GM23248 (cell line): ENCODE results near the gene EBF4. TPM values are rescaled to one million over a fixed set of nuclear protein-coding genes. Genes with fewer than 3 reads are reported as not detected.

ENCODE experiments used
- DNase-seq: peaks from one replicate; pipeline ENCODE4 v3.0.0-alpha.2; 2015
- H2AFZ ChIP-seq: fragments of 200-600 bp; sonication (generic); 2 replicates; pipeline ENCODE4 v1.6.1; 2016; ENCODE audit warnings: antibody characterized with exemption
- H3F3A ChIP-seq: fragments of 200-600 bp; sonication (generic); 2 replicates; pipeline ENCODE4 v1.6.1; 2016; ENCODE audit warnings: mild to moderate bottlenecking, antibody characterized with exemption, mixed run types; ENCODE audit not compliant: insufficient read depth
- H3K27ac ChIP-seq: fragments of 200-600 bp; sonication (generic); 2 replicates; pipeline ENCODE4 v1.5.1; 2016; ENCODE audit warnings: mild to moderate bottlenecking
- H3K27me3 ChIP-seq: fragments of 200-600 bp; sonication (generic); replicated peaks from 2 replicates; pipeline ENCODE4 v1.6.1; 2016; ENCODE audit warnings: mild to moderate bottlenecking; ENCODE audit not compliant: insufficient read depth
- H3K36me3 ChIP-seq: fragments of 200-600 bp; sonication (generic); 2 replicates; pipeline ENCODE4 v1.6.1; 2016; ENCODE audit warnings: low read depth, mild to moderate bottlenecking
- H3K4me1 ChIP-seq: fragments of 200-600 bp; sonication (generic); 2 replicates; pipeline ENCODE4 v1.6.1; 2016; ENCODE audit warnings: mild to moderate bottlenecking; ENCODE audit not compliant: insufficient read depth
- H3K4me2 ChIP-seq: fragments of 200-600 bp; sonication (generic); one replicate; pipeline ENCODE4 v1.6.1; 2016; ENCODE audit warnings: mild to moderate bottlenecking; ENCODE audit not compliant: unreplicated experiment
- H3K4me3 ChIP-seq: fragments of 200-600 bp; sonication (generic); 2 replicates; pipeline ENCODE4 v1.5.1; 2016; ENCODE audit warnings: mild to moderate bottlenecking
- H3K79me2 ChIP-seq: fragments of 200-600 bp; sonication (generic); 2 replicates; pipeline ENCODE4 v1.6.1; 2016; ENCODE audit warnings: mild to moderate bottlenecking; ENCODE audit not compliant: insufficient read depth
- H3K9ac ChIP-seq: fragments of 200-600 bp; sonication (generic); 2 replicates; pipeline ENCODE4 v1.6.1; 2016; ENCODE audit warnings: mild to moderate bottlenecking
- H3K9me2 ChIP-seq: fragments of 200-600 bp; sonication (generic); 2 replicates; pipeline ENCODE4 v1.6.1; 2016; ENCODE audit warnings: mixed run types, mild to moderate bottlenecking, moderate library complexity; ENCODE audit not compliant: insufficient read depth
- H3K9me3 ChIP-seq: fragments of 200-600 bp; sonication (generic); one replicate; pipeline ENCODE4 v1.6.1; 2017; ENCODE audit warnings: low read depth
- H4K20me1 ChIP-seq: fragments of 200-600 bp; sonication (generic); 2 replicates; pipeline ENCODE4 v1.6.0; 2016; ENCODE audit not compliant: insufficient read depth
- EZH2 ChIP-seq: fragments of 200-600 bp; sonication (generic); IDR thresholded peaks from 2 replicates; pipeline ENCODE4 v1.6.1; 2018; ENCODE audit warnings: antibody characterized with exemption, mild to moderate bottlenecking; ENCODE audit not compliant: insufficient read depth, poor library complexity, severe bottlenecking
- EZH2phosphoT487 ChIP-seq: fragments of 200-600 bp; sonication (generic); IDR thresholded peaks from 2 replicates; pipeline ENCODE4 v1.6.1; 2018; ENCODE audit warnings: antibody characterized with exemption, moderate library complexity, mild to moderate bottlenecking, low read depth; ENCODE audit not compliant: insufficient read depth
- WGBS, 2 experiments: methylation state at CpG; one replicate each; pipeline ENCODE4 v1.1.6; 2015 to 2017; ENCODE audit warnings: low lambda C conversion rate in 2 of 2, low coverage in 1 of 2; ENCODE audit errors: missing lambda C conversion rate in 2 of 2; 5-methylcytosine and 5-hydroxymethylcytosine counted together
- in situ Hi-C: fragments of 300-500 bp; cut with MboI; formaldehyde crosslinking; loops from 2 replicates; pipeline ENCODE4 v1.15.0; 2020
- polyA plus RNA-seq: library from polyadenylated mRNA; unstranded; fragments of >200 nt; fragmentation: Nextera tagmentation; extraction: Ambion mirVana; gene quantifications from 2 replicates; pipeline ENCODE4 v1.2.1, GENCODE V29; 2016
- total RNA-seq: library from RNA; depleted of rRNA; stranded (reverse); fragments of >200 nt; shearing (Covaris generic); gene quantifications from 2 replicates; pipeline ENCODE4 v1.2.3, GENCODE V29; 2014

The EBF4 gene
- total and polyA plus RNA-seq, 2 experiments from 2014 or later, result 0.36 TPM; not detected in 1

- H3K9me3 ChIP-seq, result no peaks in the 10 kb centered on the region
- H3F3A ChIP-seq, result no peaks in the 10 kb centered on the region
- H3K27ac ChIP-seq, result no peak overlapping the region
- H3K36me3 ChIP-seq, result no peaks in the 10 kb centered on the region
- H3K9ac ChIP-seq, result no peak overlapping the region
- no peak overlapping the region for H3K4me2 ChIP-seq
- no peaks in the 10 kb centered on the region for H3K79me2 ChIP-seq
- peaks cover 7% of the 10 kb centered on the region for H3K4me1 ChIP-seq
- no peak overlapping the region for H3K4me3 ChIP-seq
- WGBS, 2 experiments, result 23 to 35% methylated on average over 16 to 29 of the region's 30 CpGs
- in situ Hi-C loops, result loop anchor here (10.0 kb wide), 1 partner anchor 105 kb away; no protein-coding TSS in a partner anchor
- no peaks in the 10 kb centered on the region for H4K20me1 ChIP-seq
- no peak for DNase-seq
- no peak for TF ChIP-seq EZH2phosphoT487
- TF ChIP-seq EZH2, result no peak
- peaks cover 52% of the 10 kb centered on the region for H3K27me3 ChIP-seq
- H3K9me2 ChIP-seq, result no peaks in the 10 kb centered on the region
- H2AFZ ChIP-seq, result no peak overlapping the region
These were observed 57.4 kb downstream of the EBF4 start for GRCh38 chr20:2749951-2750490.

- Histone ChIP-seq H2AFZ (peak overlapping the region; percentile 48), H3K4me3 (peak overlapping the region; percentile 51), H3K4me2 (peak overlapping the region; percentile 69), H3K4me1 (peaks cover 7% of the 10 kb centered on the region), H3K79me2 (no peaks in the 10 kb centered on the region), H4K20me1 (no peaks in the 10 kb centered on the region), H3K9me2 (no peaks in the 10 kb centered on the region), H3K27ac (no peak overlapping the region), H3K9me3 (no peaks in the 10 kb centered on the region), H3F3A (no peaks in the 10 kb centered on the region), H3K36me3 (no peaks in the 10 kb centered on the region), H3K9ac (no peak overlapping the region), H3K27me3 (peaks cover 57% of the 10 kb centered on the region)
- peak; percentile 76 for DNase-seq
- no peak; the same call in 1 of the 2 replicates for TF ChIP-seq EZH2phosphoT487
- TF ChIP-seq EZH2, result peak; percentile 77
- in situ Hi-C loops, result loop anchor here (10.0 kb wide), 1 partner anchor 104 kb away; no protein-coding TSS in a partner anchor
- 3 to 6% methylated on average over 29 to 34 of the region's 34 CpGs for WGBS, 2 experiments
These were observed 58.1 kb downstream of the EBF4 start for GRCh38 chr20:2750491-2751251.

- peak overlapping the region; percentile 51 for H3K4me3 ChIP-seq
- TF ChIP-seq EZH2, result no peak
- TF ChIP-seq EZH2phosphoT487, result 0 out of 2 replicates have a peak, but pooled peaks have one; percentile 10
- no peak overlapping the region for H3K9ac ChIP-seq
- peaks cover 7% of the 10 kb centered on the region for H3K4me1 ChIP-seq
- peaks cover 64% of the 10 kb centered on the region for H3K27me3 ChIP-seq
- H3K4me2 ChIP-seq, result peak overlapping the region; percentile 69
- H3K9me2 ChIP-seq, result no peaks in the 10 kb centered on the region
- H4K20me1 ChIP-seq, result no peaks in the 10 kb centered on the region
- no peaks in the 10 kb centered on the region for H3K79me2 ChIP-seq
- in situ Hi-C loops, result loop anchor here (10.0 kb wide), 1 partner anchor 103 kb away; no protein-coding TSS in a partner anchor
- DNase-seq, result no peak
- H3K27ac ChIP-seq, result no peak overlapping the region
- H3K36me3 ChIP-seq, result no peaks in the 10 kb centered on the region
- peak overlapping the region; percentile 48 for H2AFZ ChIP-seq
- H3F3A ChIP-seq, result no peaks in the 10 kb centered on the region
- WGBS, 2 experiments, result 1 to 2% methylated on average over 9 to 26 of the region's 26 CpGs
- H3K9me3 ChIP-seq, result no peaks in the 10 kb centered on the region
These were observed 58.8 kb downstream of the EBF4 start for GRCh38 chr20:2751347-2751877.

- WGBS, 2 experiments, result 3% methylated on average over 86 of the region's 93 CpGs; no CpG with 5 or more reads in 1 of the 2 experiments
- no peaks in the 10 kb centered on the region for H3K9me2 ChIP-seq
- in situ Hi-C loops, result loop anchor here (10.0 kb wide), 1 partner anchor 103 kb away; no protein-coding TSS in a partner anchor
These were observed 59.4 kb downstream of the EBF4 start for GRCh38 chr20:2751878-2752566.

More at GRCh38 chr20:2751878-2752566, 59.4 kb downstream of the EBF4 start:
- Histone ChIP-seq H3K4me1 (peaks cover 7% of the 10 kb centered on the region), H4K20me1 (no peaks in the 10 kb centered on the region), H3K9ac (no peak overlapping the region), H3K36me3 (no peaks in the 10 kb centered on the region), H3F3A (no peaks in the 10 kb centered on the region), H3K79me2 (no peaks in the 10 kb centered on the region), H3K9me3 (no peaks in the 10 kb centered on the region), H3K27me3 (peaks cover 64% of the 10 kb centered on the region), H3K4me3 (peak overlapping the region; percentile 62), H2AFZ (peak overlapping the region; percentile 73; the same call in 1 of the 2 replicates), H3K27ac (no peak overlapping the region), H3K4me2 (peak overlapping the region; percentile 61)
- TF ChIP-seq EZH2phosphoT487, result no peak
- peak; percentile 59 for DNase-seq
